GM18951 (cell line): ENCODE results near the gene PXDN.
"Not testable (repeated sequence)": the region's sequence is repeated elsewhere in the genome, so short reads cannot be mapped to it uniquely, and the experiment has no call there.

Source experiments
- POLR2A ChIP-seq: IDR thresholded peaks from 4 replicates; pipeline ENCODE4 v1.6.1; 2011; ENCODE audit warnings: mild to moderate bottlenecking; ENCODE audit not compliant: insufficient read length, insufficient read depth; ENCODE audit errors: extremely low read depth
- in situ Hi-C: fragments of 300-500 bp; cut with MboI; formaldehyde crosslinking; loops from one replicate; pipeline ENCODE4 v1.12.0; 2022; ENCODE audit warnings: low sequenced_read_pairs, mixed read lengths, inconsistent platforms; ENCODE audit not compliant: unreplicated experiment

The PXDN gene

GRCh38 chr2:1681323-1682180 lies 62.8 kb downstream of the PXDN start:
- TF ChIP-seq POLR2A: no peak
- in situ Hi-C loops: no loop called here

- TF ChIP-seq POLR2A: no peak
- in situ Hi-C loops: no loop called here
Measured at GRCh38 chr2:1681017-1681318, 63.3 kb downstream of the PXDN start.

- in situ Hi-C loops: no loop called here
- TF ChIP-seq POLR2A: no peak
Measured at GRCh38 chr2:1680222-1681016, 63.9 kb downstream of the PXDN start.

- in situ Hi-C loops: not testable (repeated sequence)
Measured at GRCh38 chr2:1679488-1680039, 64.8 kb downstream of the PXDN start.

- in situ Hi-C loops: not testable (repeated sequence)
Measured at GRCh38 chr2:1679065-1679464, 65.2 kb downstream of the PXDN start.

GRCh38 chr2:1678609-1679008 lies 65.7 kb downstream of the PXDN start:
- TF ChIP-seq POLR2A: no peak
- in situ Hi-C loops: no loop called here

- in situ Hi-C loops: no loop called here
- no peak for TF ChIP-seq POLR2A
Measured at GRCh38 chr2:1677821-1678165, 66.5 kb downstream of the PXDN start.

- in situ Hi-C loops: no loop called here
- no peak for TF ChIP-seq POLR2A
Measured at GRCh38 chr2:1676913-1677820, 67.1 kb downstream of the PXDN start.

- in situ Hi-C loops: no loop called here
- no peak for TF ChIP-seq POLR2A
Measured at GRCh38 chr2:1676091-1676912, 68.0 kb downstream of the PXDN start.

GRCh38 chr2:1675633-1676032 lies 68.7 kb downstream of the PXDN start:
- in situ Hi-C loops: no loop called here
- no peak for TF ChIP-seq POLR2A

- in situ Hi-C loops: no loop called here
- no peak for TF ChIP-seq POLR2A
Measured at GRCh38 chr2:1674766-1675397, 69.4 kb downstream of the PXDN start.

GRCh38 chr2:1674276-1674675 lies 70.0 kb downstream of the PXDN start:
- no peak for TF ChIP-seq POLR2A
- in situ Hi-C loops: no loop called here
